ENCODE data around the gene ZNF407.

Gene ZNF407

DNA sequence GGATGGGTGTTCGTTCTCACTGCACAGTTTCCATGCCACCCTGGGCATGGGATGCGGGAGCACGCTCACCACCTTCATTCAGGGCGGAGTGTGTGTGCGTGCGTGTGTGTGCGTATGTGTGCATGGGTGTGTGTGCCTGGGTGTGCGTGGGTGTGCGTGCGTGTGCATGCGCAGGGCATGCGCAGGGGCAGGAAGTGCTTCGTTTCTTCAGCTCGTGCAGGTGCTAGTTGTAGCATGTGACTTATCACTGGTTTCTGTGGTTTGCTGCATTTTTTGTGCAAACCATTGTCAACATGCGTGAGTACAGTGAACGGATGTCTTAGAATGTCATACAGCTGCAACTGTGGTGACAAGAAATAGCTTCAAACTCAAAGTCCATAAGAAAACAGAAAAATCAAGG is 431.8 kb downstream of the ZNF407 start:
- TF ChIP-seq ARNTL (CRISPR knock-in tag; IDR thresholded peaks at IDR 0.05; ENCODE audit: borderline replicate concordance, low read depth) (no peak), ZNF70 (CRISPR knock-in tag; IDR thresholded peaks at IDR 0.05) (no peak), ZC3H10 (CRISPR knock-in tag; IDR thresholded peaks at IDR 0.05) (no peak), SNAI2 (CRISPR knock-in tag; IDR thresholded peaks at IDR 0.05) (no peak), TCF4 (CRISPR knock-in tag; IDR thresholded peaks at IDR 0.05; ENCODE audit: borderline replicate concordance) (no peak), ZFP30 (CRISPR knock-in tag; IDR thresholded peaks at IDR 0.05) (no peak), RARB (CRISPR knock-in tag; IDR thresholded peaks at IDR 0.05) (no peak), BACH2 (CRISPR knock-in tag; IDR thresholded peaks at IDR 0.05; ENCODE audit: borderline replicate concordance) (no peak), ESRRG (CRISPR knock-in tag; IDR thresholded peaks at IDR 0.05) (no peak), ZFP3 (CRISPR knock-in tag; IDR thresholded peaks at IDR 0.05) (no peak), ISL1 (CRISPR knock-in tag; IDR thresholded peaks at IDR 0.05) (no peak), PPARA (CRISPR knock-in tag; IDR thresholded peaks at IDR 0.05; ENCODE audit: borderline replicate concordance) (no peak), ZNF8 (CRISPR knock-in tag; IDR thresholded peaks at IDR 0.05) (no peak), PATZ1 (CRISPR knock-in tag; IDR thresholded peaks at IDR 0.05; ENCODE audit: borderline replicate concordance) (no peak), GLIS3 (CRISPR knock-in tag; IDR thresholded peaks at IDR 0.05) (no peak), CSDC2 (CRISPR knock-in tag; IDR thresholded peaks at IDR 0.05) (no peak), ZNF565 (CRISPR knock-in tag; conservative IDR thresholded peaks at IDR 0.05; ENCODE audit: low read depth) (no peak), TOX (CRISPR knock-in tag; IDR thresholded peaks at IDR 0.05; ENCODE audit: borderline replicate concordance) (no peak)
- TF ChIP-seq, protein P1, sequence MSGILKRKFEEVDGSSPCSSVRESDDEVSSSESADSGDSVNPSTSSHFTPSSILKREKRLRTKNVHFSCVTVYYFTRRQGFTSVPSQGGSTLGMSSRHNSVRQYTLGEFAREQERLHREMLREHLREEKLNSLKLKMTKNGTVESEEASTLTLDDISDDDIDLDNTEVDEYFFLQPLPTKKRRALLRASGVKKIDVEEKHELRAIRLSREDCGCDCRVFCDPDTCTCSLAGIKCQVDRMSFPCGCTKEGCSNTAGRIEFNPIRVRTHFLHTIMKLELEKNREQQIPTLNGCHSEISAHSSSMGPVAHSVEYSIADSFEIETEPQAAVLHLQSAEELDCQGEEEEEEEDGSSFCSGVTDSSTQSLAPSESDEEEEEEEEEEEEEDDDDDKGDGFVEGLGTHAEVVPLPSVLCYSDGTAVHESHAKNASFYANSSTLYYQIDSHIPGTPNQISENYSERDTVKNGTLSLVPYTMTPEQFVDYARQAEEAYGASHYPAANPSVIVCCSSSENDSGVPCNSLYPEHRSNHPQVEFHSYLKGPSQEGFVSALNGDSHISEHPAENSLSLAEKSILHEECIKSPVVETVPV (CRISPR knock-in tag; IDR thresholded peaks at IDR 0.05) = no peak
- TF ChIP-seq, protein P2, sequence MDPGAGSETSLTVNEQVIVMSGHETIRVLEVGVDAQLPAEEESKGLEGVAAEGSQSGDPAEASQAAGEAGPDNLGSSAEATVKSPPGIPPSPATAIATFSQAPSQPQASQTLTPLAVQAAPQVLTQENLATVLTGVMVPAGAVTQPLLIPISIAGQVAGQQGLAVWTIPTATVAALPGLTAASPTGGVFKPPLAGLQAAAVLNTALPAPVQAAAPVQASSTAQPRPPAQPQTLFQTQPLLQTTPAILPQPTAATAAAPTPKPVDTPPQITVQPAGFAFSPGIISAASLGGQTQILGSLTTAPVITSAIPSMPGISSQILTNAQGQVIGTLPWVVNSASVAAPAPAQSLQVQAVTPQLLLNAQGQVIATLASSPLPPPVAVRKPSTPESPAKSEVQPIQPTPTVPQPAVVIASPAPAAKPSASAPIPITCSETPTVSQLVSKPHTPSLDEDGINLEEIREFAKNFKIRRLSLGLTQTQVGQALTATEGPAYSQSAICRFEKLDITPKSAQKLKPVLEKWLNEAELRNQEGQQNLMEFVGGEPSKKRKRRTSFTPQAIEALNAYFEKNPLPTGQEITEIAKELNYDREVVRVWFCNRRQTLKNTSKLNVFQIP (CRISPR knock-in tag; IDR thresholded peaks at IDR 0.05; ENCODE audit: borderline replicate concordance, low read depth) = no peak
- ATAC-seq = no peak

DNA sequence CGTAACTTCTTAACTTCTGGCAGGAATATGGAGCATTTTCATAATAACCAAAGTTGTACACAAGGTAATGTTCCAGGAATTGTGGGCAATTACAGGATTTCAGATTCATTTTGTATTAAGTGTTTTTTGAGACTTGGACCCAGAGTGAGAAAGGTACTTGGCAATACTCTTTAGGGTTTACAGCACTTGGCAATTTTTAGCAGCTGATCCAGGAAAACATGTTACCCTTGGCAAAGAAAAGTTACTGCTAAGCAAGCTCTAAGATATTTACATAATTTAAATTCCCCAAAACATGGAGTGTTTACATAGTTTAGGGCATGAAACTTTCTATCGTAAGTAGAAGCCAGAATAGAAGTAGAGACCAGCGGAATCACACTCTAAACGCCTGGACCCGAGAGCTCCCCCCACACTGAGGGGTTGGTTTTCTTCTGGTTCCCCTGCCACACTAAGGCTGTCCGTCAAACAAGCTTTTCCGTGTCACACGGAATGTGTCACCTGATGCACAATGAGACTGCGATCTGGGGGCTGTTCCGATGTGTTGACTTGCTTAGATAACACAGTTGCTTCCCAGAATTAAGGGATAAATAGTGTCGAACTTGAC is 434.1 kb downstream of the ZNF407 start:
- TF ChIP-seq TOX (CRISPR knock-in tag; IDR thresholded peaks at IDR 0.05; ENCODE audit: borderline replicate concordance) (no peak), TCF4 (CRISPR knock-in tag; IDR thresholded peaks at IDR 0.05; ENCODE audit: borderline replicate concordance) (no peak), BACH2 (CRISPR knock-in tag; IDR thresholded peaks at IDR 0.05; ENCODE audit: borderline replicate concordance) (no peak), ZFP30 (CRISPR knock-in tag; IDR thresholded peaks at IDR 0.05) (no peak), GLIS3 (CRISPR knock-in tag; IDR thresholded peaks at IDR 0.05) (no peak), ZNF70 (CRISPR knock-in tag; IDR thresholded peaks at IDR 0.05) (no peak), PPARA (CRISPR knock-in tag; IDR thresholded peaks at IDR 0.05; ENCODE audit: borderline replicate concordance) (no peak), ESRRG (CRISPR knock-in tag; IDR thresholded peaks at IDR 0.05) (no peak), ISL1 (CRISPR knock-in tag; IDR thresholded peaks at IDR 0.05) (no peak), OSR1 (CRISPR knock-in tag; IDR thresholded peaks at IDR 0.05) (no peak), ZNF565 (CRISPR knock-in tag; conservative IDR thresholded peaks at IDR 0.05; ENCODE audit: low read depth) (no peak), ZC3H10 (CRISPR knock-in tag; IDR thresholded peaks at IDR 0.05) (no peak), SNAI2 (CRISPR knock-in tag; IDR thresholded peaks at IDR 0.05) (no peak), ZNF8 (CRISPR knock-in tag; IDR thresholded peaks at IDR 0.05) (no peak), RARB (CRISPR knock-in tag; IDR thresholded peaks at IDR 0.05) (no peak), CREB5 (CRISPR knock-in tag; IDR thresholded peaks at IDR 0.05; ENCODE audit: low read depth) (no peak)
- TF ChIP-seq, protein P1 (CRISPR knock-in tag; IDR thresholded peaks at IDR 0.05) = no peak
- ATAC-seq = no peak
